Gastroesophageal sphincter (tissue), 4 donors: ENCODE results near the gene ABLIM2. TPM values are rescaled to one million over a fixed set of nuclear protein-coding genes. Genes with fewer than 3 reads are reported as not detected.

ENCODE experiments used
- ATAC-seq: fragments of 150-250 bp; one replicate; pipeline ENCODE4 v1.9.1; 2016; ENCODE audit warnings: mild to moderate bottlenecking, moderate library complexity
- H3K27ac ChIP-seq, 4 donors: fragments of 200-600 bp; sonication (generic) in 3 of 4; 1 replicate in 3 of 4; 2 replicates in 1 of 4; pipeline ENCODE4 v1.5.1; 2016 to 2019
- H3K27me3 ChIP-seq: fragments of 200-600 bp; sonication (generic); one replicate; pipeline ENCODE4 v1.5.1; 2019
- H3K36me3 ChIP-seq, 2 donors: fragments of 200-600 bp; sonication (generic); one replicate each; pipeline ENCODE4 v1.5.1; 2019; ENCODE audit warnings: control low read depth in 1 of 2
- H3K4me1 ChIP-seq, 3 donors: fragments of 200-600 bp; sonication (generic); 1 replicate in 2 of 3; 2 replicates in 1 of 3; pipeline ENCODE4 v1.5.1; 2016 to 2019; ENCODE audit warnings: control low read depth in 2 of 3
- H3K4me3 ChIP-seq, 2 donors: fragments of 200-600 bp; sonication (generic); one replicate each; pipeline ENCODE4 v1.5.1; 2019; ENCODE audit warnings: mild to moderate bottlenecking in 1 of 2, moderate library complexity in 1 of 2
- H3K9me3 ChIP-seq, 3 donors: fragments of 200-600 bp; sonication (generic); one replicate each; pipeline ENCODE4 v1.5.1; 2017 to 2019; ENCODE audit warnings: control low read depth in 2 of 3
- CTCF ChIP-seq, 4 experiments: fragments of 200-600 bp in 2 of 4; fragments of 450-650 bp in 2 of 4; sonication (generic) in 1 of 4; IDR thresholded peaks; one replicate each; pipeline ENCODE4 v1.5.1; 2017 to 2019; ENCODE audit warnings: antibody characterized with exemption in 4 of 4, mild to moderate bottlenecking in 2 of 4, moderate library complexity in 2 of 4
- EP300 ChIP-seq: sonication (generic); formaldehyde crosslinking; IDR thresholded peaks from one replicate; pipeline ENCODE4 v1.6.1; 2017; ENCODE audit warnings: antibody characterized with exemption, mild to moderate bottlenecking
- POLR2A ChIP-seq, 2 donors: fragments of 450-650 bp; IDR thresholded peaks; one replicate each; pipeline ENCODE4 v1.6.1; 2017; ENCODE audit warnings: antibody characterized with exemption in 2 of 2, mild to moderate bottlenecking in 2 of 2, moderate library complexity in 1 of 2
- POLR2AphosphoS5 ChIP-seq: sonication (generic); formaldehyde crosslinking; IDR thresholded peaks from one replicate; pipeline ENCODE4 v1.6.1; 2017; ENCODE audit warnings: antibody characterized with exemption
- WGBS, 2 donors: methylation state at CpG; one replicate each; pipeline ENCODE4 v1.1.5; 2018; ENCODE audit warnings: low coverage in 1 of 2; 5-methylcytosine and 5-hydroxymethylcytosine counted together
- total RNA-seq, 4 donors: library from RNA; depleted of rRNA; stranded (reverse); fragments of >200 nt; gene quantifications; one replicate each; pipeline ENCODE4 v1.1.0, GENCODE V29; 2016

ABLIM2 gene
- total RNA-seq, 4 donors from 2014 or later, result 5.0 to 13.5 (median 8.0) TPM

GRCh38 chr4:8130346-8131066 lies 28.1 kb downstream of the ABLIM2 start:
- H3K4me3 ChIP-seq, result no peak overlapping the region
- TF ChIP-seq POLR2AphosphoS5 (no peak), EP300 (no peak), CTCF (IDR thresholded peaks at IDR 0.05) (no peak), POLR2A (IDR thresholded peaks at IDR 0.05) (no peak)
- H3K36me3 ChIP-seq, result peaks cover 0 to 6% of the 10 kb centered on the region in 2 donors
- H3K27ac ChIP-seq, result no peak overlapping the region
- no peaks in the 10 kb centered on the region for H3K27me3 ChIP-seq
- no peak for ATAC-seq
- no peaks in the 10 kb centered on the region for H3K4me1 ChIP-seq
- H3K9me3 ChIP-seq, result no peaks in the 10 kb centered on the region
- WGBS, 2 donors, result 70% methylated on average over 2 of the region's 18 CpGs; no CpG with 5 or more reads in 1 of the 2 donors

GRCh38 chr4:8129785-8130184 lies 28.8 kb downstream of the ABLIM2 start:
- Histone ChIP-seq H3K36me3 (no peaks in the 10 kb centered on the region), H3K9me3 (no peaks in the 10 kb centered on the region), H3K4me1 (no peaks in the 10 kb centered on the region), H3K27ac (no peak overlapping the region), H3K27me3 (no peaks in the 10 kb centered on the region), H3K4me3 (no peak overlapping the region)
- no peak for ATAC-seq
- TF ChIP-seq EP300, result no peak
- no peak for TF ChIP-seq POLR2A (IDR thresholded peaks at IDR 0.05)
- TF ChIP-seq POLR2AphosphoS5, result no peak
- no peak for TF ChIP-seq CTCF (IDR thresholded peaks at IDR 0.05)
- WGBS, 2 donors, result no CpG with 5 or more reads among the region's 6 CpGs

- no peak for ATAC-seq
- Histone ChIP-seq H3K27ac (no peak overlapping the region), H3K4me3 (no peak overlapping the region), H3K36me3 (no peaks in the 10 kb centered on the region), H3K4me1 (no peaks in the 10 kb centered on the region), H3K27me3 (no peaks in the 10 kb centered on the region), H3K9me3 (no peaks in the 10 kb centered on the region)
- TF ChIP-seq EP300 (no peak), POLR2AphosphoS5 (no peak), CTCF (IDR thresholded peaks at IDR 0.05) (no peak), POLR2A (IDR thresholded peaks at IDR 0.05) (no peak)
- 94 to 95% methylated on average over 2 to 10 of the region's 11 CpGs for WGBS, 2 donors
These were observed 29.5 kb downstream of the ABLIM2 start for GRCh38 chr4:8129136-8129535.

- no peak overlapping the region for H3K4me3 ChIP-seq
- no peaks in the 10 kb centered on the region for H3K36me3 ChIP-seq
- 80 to 89% methylated on average over 11 to 14 of the region's 19 CpGs for WGBS, 2 donors
- TF ChIP-seq POLR2A (IDR thresholded peaks at IDR 0.05), result no peak
- TF ChIP-seq CTCF (IDR thresholded peaks at IDR 0.05), result no peak
- TF ChIP-seq EP300, result no peak
- no peak for TF ChIP-seq POLR2AphosphoS5
- no peaks in the 10 kb centered on the region for H3K9me3 ChIP-seq
- no peak overlapping the region for H3K27ac ChIP-seq
- ATAC-seq, result no peak
- no peaks in the 10 kb centered on the region for H3K4me1 ChIP-seq
- no peaks in the 10 kb centered on the region for H3K27me3 ChIP-seq
These were observed 30.3 kb downstream of the ABLIM2 start for GRCh38 chr4:8128100-8128856.
